WERI-Rb-1 (cell line): ENCODE measurements around the gene PPARD.

Experiments
- DNase-seq: peaks from one replicate; pipeline ENCODE4 v3.0.0-alpha.2; 2020
- H3K27ac ChIP-seq: fragments of 250-450 bp; sonication (Bioruptor Pico); 2 replicates; pipeline ENCODE4 v1.5.1; 2020; ENCODE audit warnings: mild to moderate bottlenecking, moderate library complexity
- H3K27me3 ChIP-seq: fragments of 250-450 bp; sonication (Bioruptor Pico); 2 replicates; pipeline ENCODE4 v1.5.1; 2021; ENCODE audit warnings: mild to moderate bottlenecking, low read depth, moderate library complexity; ENCODE audit not compliant: insufficient read depth, severe bottlenecking
- H3K36me3 ChIP-seq: fragments of 250-450 bp; sonication (Bioruptor Pico); 2 replicates; pipeline ENCODE4 v1.5.1; 2020; ENCODE audit warnings: mild to moderate bottlenecking, moderate library complexity
- H3K4me3 ChIP-seq: 2 replicates; pipeline ENCODE4 v1.5.1; 2011; ENCODE audit warnings: low read depth, mild to moderate bottlenecking, control low read depth, low read length
- H3K9me3 ChIP-seq: fragments of 250-450 bp; sonication (Bioruptor Pico); 2 replicates; pipeline ENCODE4 v1.5.1; 2021; ENCODE audit warnings: mild to moderate bottlenecking, moderate library complexity; ENCODE audit not compliant: severe bottlenecking
- TF ChIP-seq, protein P1 (sequence below): IDR thresholded peaks from 2 replicates; pipeline ENCODE4 v1.5.1; 2011; ENCODE audit warnings: low read depth, mild to moderate bottlenecking, control low read depth, inconsistent platforms, low read length

PPARD gene

DNA sequence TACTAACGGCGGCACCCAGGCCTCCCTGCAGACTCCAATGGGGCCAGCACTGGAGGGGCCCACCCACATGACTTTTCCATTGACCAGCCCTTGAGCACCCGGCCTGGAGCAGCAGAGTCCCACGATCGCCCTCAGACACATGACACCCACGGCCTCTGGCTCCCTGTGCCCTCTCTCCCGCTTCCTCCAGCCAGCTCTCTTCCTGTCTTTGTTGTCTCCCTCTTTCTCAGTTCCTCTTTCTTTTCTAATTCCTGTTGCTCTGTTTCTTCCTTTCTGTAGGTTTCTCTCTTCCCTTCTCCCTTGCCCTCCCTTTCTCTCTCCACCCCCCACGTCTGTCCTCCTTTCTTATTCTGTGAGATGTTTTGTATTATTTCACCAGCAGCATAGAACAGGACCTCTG is 83.7 kb downstream of the PPARD start:
- Histone ChIP-seq H3K27ac (no peak overlapping the region), H3K36me3 (peaks cover 25% of the 10 kb centered on the region), H3K27me3 (no peaks in the 10 kb centered on the region), H3K9me3 (peaks cover 19% of the 10 kb centered on the region), H3K4me3 (no peak overlapping the region)
- no peak for DNase-seq
- TF ChIP-seq, protein P1, sequence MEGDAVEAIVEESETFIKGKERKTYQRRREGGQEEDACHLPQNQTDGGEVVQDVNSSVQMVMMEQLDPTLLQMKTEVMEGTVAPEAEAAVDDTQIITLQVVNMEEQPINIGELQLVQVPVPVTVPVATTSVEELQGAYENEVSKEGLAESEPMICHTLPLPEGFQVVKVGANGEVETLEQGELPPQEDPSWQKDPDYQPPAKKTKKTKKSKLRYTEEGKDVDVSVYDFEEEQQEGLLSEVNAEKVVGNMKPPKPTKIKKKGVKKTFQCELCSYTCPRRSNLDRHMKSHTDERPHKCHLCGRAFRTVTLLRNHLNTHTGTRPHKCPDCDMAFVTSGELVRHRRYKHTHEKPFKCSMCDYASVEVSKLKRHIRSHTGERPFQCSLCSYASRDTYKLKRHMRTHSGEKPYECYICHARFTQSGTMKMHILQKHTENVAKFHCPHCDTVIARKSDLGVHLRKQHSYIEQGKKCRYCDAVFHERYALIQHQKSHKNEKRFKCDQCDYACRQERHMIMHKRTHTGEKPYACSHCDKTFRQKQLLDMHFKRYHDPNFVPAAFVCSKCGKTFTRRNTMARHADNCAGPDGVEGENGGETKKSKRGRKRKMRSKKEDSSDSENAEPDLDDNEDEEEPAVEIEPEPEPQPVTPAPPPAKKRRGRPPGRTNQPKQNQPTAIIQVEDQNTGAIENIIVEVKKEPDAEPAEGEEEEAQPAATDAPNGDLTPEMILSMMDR, result no peak

DNA sequence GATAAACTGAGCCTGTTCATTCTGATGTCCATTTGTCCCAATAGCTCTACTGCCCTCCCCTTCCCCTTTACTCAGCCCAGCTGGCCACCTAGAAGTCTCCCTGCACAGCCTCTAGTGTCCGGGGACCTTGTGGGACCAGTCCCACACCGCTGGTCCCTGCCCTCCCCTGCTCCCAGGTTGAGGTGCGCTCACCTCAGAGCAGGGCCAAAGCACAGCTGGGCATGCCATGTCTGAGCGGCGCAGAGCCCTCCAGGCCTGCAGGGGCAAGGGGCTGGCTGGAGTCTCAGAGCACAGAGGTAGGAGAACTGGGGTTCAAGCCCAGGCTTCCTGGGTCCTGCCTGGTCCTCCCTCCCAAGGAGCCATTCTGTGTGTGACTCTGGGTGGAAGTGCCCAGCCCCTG is 85.1 kb downstream of the PPARD start:
- H3K27me3 ChIP-seq, result no peaks in the 10 kb centered on the region
- no peak for DNase-seq
- peak overlapping the region; percentile 56; the same call in 1 of the 2 replicates for H3K27ac ChIP-seq
- H3K4me3 ChIP-seq, result no peak overlapping the region
- H3K9me3 ChIP-seq, result peaks cover 19% of the 10 kb centered on the region
- peaks cover 17% of the 10 kb centered on the region for H3K36me3 ChIP-seq
- TF ChIP-seq, protein P1, result no peak

DNA sequence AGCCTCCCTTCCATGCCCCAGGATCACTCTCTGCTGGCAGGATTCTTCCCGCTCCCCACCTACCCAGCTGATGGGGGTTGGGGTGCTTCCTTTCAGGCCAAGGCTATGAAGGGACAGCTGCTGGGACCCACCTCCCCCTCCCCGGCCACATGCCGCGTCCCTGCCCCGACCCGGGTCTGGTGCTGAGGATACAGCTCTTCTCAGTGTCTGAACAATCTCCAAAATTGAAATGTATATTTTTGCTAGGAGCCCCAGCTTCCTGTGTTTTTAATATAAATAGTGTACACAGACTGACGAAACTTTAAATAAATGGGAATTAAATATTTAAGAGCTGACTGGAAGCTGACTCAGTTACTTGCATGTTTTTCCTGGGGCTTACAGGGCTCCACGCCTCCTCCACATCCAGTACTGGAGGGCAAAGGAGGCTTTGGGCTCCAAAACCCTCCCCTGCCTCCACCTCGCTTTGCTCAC is 85.5 kb downstream of the PPARD start:
- H3K9me3 ChIP-seq, result peaks cover 19% of the 10 kb centered on the region
- H3K27me3 ChIP-seq, result no peaks in the 10 kb centered on the region
- H3K36me3 ChIP-seq, result peaks cover 14% of the 10 kb centered on the region
- H3K4me3 ChIP-seq, result no peak overlapping the region
- TF ChIP-seq, protein P1, result no peak
- H3K27ac ChIP-seq, result peak overlapping the region; percentile 67
- DNase-seq, result peak; percentile 80

DNA sequence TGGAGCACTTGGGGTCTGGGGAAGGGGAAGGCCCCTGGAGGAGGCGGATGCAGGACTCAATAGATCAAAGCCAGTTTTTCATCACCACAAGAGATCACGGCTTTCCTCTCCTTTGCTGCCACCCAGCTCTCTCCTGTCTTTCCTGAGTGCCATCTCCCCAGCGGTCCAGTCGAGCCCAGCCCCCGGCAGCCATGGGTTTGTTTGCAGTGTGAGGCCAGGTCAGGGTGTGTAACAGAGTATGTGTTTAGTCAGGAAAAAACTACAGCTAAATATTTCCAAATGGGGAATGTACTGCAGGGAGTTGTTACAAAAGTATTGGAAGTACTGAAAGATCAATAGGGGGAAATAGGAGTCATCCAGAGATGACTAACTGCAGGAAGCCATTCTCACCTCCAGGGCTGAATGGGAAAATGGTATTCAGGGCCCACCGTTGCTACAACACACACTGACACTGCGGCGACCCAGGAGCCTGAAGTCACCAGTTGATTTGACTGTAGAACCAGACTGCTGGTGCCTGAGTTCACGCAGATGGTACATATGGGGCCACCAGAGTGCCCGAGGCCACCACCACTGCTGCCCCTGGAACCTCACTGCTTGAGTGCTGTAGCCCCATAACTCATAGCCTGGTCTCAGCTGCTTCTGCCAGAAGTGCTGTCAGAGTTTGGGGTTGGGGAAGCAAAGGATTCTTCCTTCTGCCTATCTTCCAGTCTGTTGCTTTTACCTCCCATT is 86.2 kb downstream of the PPARD start:
- Histone ChIP-seq H3K4me3 (no peak overlapping the region), H3K27ac (peak overlapping the region; percentile 67), H3K36me3 (peaks cover 14% of the 10 kb centered on the region), H3K9me3 (peaks cover 19% of the 10 kb centered on the region), H3K27me3 (no peaks in the 10 kb centered on the region)
- DNase-seq, result no peak
- TF ChIP-seq, protein P1, result no peak

DNA sequence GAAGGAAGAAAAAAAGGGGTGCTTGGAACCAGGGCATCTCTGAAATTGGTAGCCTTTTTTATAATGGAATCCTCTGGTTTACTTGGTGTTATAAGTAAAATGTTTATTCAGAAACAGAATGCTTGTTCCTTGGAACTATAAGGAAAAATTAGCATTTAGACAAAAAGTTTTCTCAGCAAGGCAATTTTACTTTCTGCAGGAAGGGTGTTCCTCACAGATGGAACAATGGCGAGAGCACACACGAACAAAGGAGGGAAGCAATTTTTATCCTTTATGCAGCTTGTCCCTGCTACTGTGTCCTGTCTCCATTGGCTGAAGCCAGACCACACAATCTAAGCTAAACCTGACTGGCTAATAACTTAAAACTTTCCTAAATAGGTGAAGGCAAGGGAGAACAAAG is 87.1 kb downstream of the PPARD start:
- DNase-seq, result no peak
- H3K27ac ChIP-seq, result no peak overlapping the region
- TF ChIP-seq, protein P1, result no peak

More for the DNA sequence above, 87.1 kb downstream of the PPARD start:
- Histone ChIP-seq H3K4me3 (no peak overlapping the region), H3K27me3 (no peaks in the 10 kb centered on the region), H3K36me3 (peaks cover 10% of the 10 kb centered on the region), H3K9me3 (peaks cover 19% of the 10 kb centered on the region)
